ENCODE results near the gene INSL3. TPM values are rescaled to one million over a fixed set of nuclear protein-coding genes. Genes with fewer than 3 reads are reported as not detected.

INSL3 gene
- total and polyA plus RNA-seq, 2 of the 13 experiments (the other 11 are each of a cell fraction or from before 2014, with no cell fraction given) = 0.30 TPM; not detected in 1

GRCh38 chr19:17865364-17866311 lies 44.3 kb upstream of the INSL3 start (continued):
- TF ChIP-seq FOSL1 (CRISPR knock-in tag; IDR thresholded peaks at IDR 0.05; ENCODE audit: borderline replicate concordance) (no peak), RAD51 (IDR thresholded peaks at IDR 0.05; ENCODE audit: borderline replicate concordance) (no peak), EED (CRISPR knock-in tag; IDR thresholded peaks at IDR 0.05) (peak; percentile 48; the same call in 1 of the 2 replicates), NRL (CRISPR knock-in tag; IDR thresholded peaks at IDR 0.05; ENCODE audit: borderline replicate concordance) (no peak), ZNF772 (CRISPR knock-in tag; IDR thresholded peaks at IDR 0.05) (no peak), CCDC6 (CRISPR knock-in tag; IDR thresholded peaks at IDR 0.05) (no peak), ZNF431 (CRISPR knock-in tag; IDR thresholded peaks at IDR 0.05; ENCODE audit: borderline replicate concordance, low read depth) (no peak), ZNF737 (CRISPR knock-in tag; IDR thresholded peaks at IDR 0.05; ENCODE audit: borderline replicate concordance) (no peak), ZNF34 (CRISPR knock-in tag; IDR thresholded peaks at IDR 0.05; ENCODE audit: borderline replicate concordance) (no peak), ZNF280D (CRISPR knock-in tag; IDR thresholded peaks at IDR 0.05) (no peak), ZNF513 (CRISPR knock-in tag; conservative IDR thresholded peaks at IDR 0.05) (no peak), BORCS8-MEF2B (CRISPR knock-in tag; IDR thresholded peaks at IDR 0.05) (no peak), ZNF275 (CRISPR knock-in tag; IDR thresholded peaks at IDR 0.05; ENCODE audit: borderline replicate concordance) (no peak), NFE2L1 (CRISPR knock-in tag; IDR thresholded peaks at IDR 0.05; ENCODE audit: borderline replicate concordance) (no peak), ZFX (CRISPR knock-in tag; IDR thresholded peaks at IDR 0.05; ENCODE audit: low read depth) (no peak), KLF6 (CRISPR knock-in tag; IDR thresholded peaks at IDR 0.05) (no peak), ZNF761 (CRISPR knock-in tag; conservative IDR thresholded peaks at IDR 0.05) (no peak), PHB2 (IDR thresholded peaks at IDR 0.05; ENCODE audit: partially characterized antibody) (no peak), ARID5B (CRISPR knock-in tag; IDR thresholded peaks at IDR 0.05) (no peak)
